Neural progenitor cell (in vitro differentiated cells): ENCODE results near the gene MMP25. TPM values are rescaled to one million over a fixed set of nuclear protein-coding genes. Genes with fewer than 3 reads are reported as not detected.
"Not testable (repeated sequence)": the region's sequence is repeated elsewhere in the genome, so short reads cannot be mapped to it uniquely, and the experiment has no call there.

ENCODE experiments used
- DNase-seq: peaks from one replicate; pipeline ENCODE4 v3.0.0-alpha.2; 2016; ENCODE audit warnings: low spot score
- H2AFZ ChIP-seq: fragments of 200-600 bp; sonication (generic); replicated peaks from 2 replicates; pipeline ENCODE4 v1.6.1; 2016; ENCODE audit warnings: antibody characterized with exemption
- H3F3A ChIP-seq: fragments of 200-600 bp; sonication (generic); 2 replicates; pipeline ENCODE4 v1.6.1; 2016; ENCODE audit warnings: antibody characterized with exemption, low read depth
- H3K27ac ChIP-seq: fragments of 200-600 bp; sonication (generic); 2 replicates; pipeline ENCODE4 v1.5.1; 2016; ENCODE audit warnings: mild to moderate bottlenecking
- H3K27me3 ChIP-seq: fragments of 200-600 bp; sonication (generic); 2 replicates; pipeline ENCODE4 v1.6.1; 2016; ENCODE audit warnings: mild to moderate bottlenecking, moderate library complexity
- H3K36me3 ChIP-seq: fragments of 200-600 bp; sonication (generic); 2 replicates; pipeline ENCODE4 v1.5.1; 2016
- H3K4me1 ChIP-seq: fragments of 200-600 bp; sonication (generic); 2 replicates; pipeline ENCODE4 v1.6.1; 2016; ENCODE audit warnings: mixed run types
- H3K4me2 ChIP-seq: fragments of 200-600 bp; sonication (generic); 2 replicates; pipeline ENCODE4 v1.6.1; 2016
- H3K4me3 ChIP-seq: fragments of 200-600 bp; sonication (generic); 2 replicates; pipeline ENCODE4 v1.5.1; 2016
- H3K79me2 ChIP-seq: fragments of 200-600 bp; sonication (generic); 2 replicates; pipeline ENCODE4 v1.6.1; 2016; ENCODE audit warnings: low read depth
- H3K9ac ChIP-seq: fragments of 200-600 bp; sonication (generic); 2 replicates; pipeline ENCODE4 v1.6.1; 2016
- H3K9me3 ChIP-seq: fragments of 200-600 bp; sonication (generic); 2 replicates; pipeline ENCODE4 v1.5.1; 2016; ENCODE audit warnings: low read depth
- H4K20me1 ChIP-seq: fragments of 200-600 bp; sonication (generic); 2 replicates; pipeline ENCODE4 v1.6.1; 2016; ENCODE audit warnings: low read depth
- H3K27ac Mint-ChIP-seq: 3 replicates; pipeline ENCODE4 v1.8.0; 2021; ENCODE audit warnings: mixed read lengths
- H3K27me3 Mint-ChIP-seq: 2 replicates; pipeline ENCODE4 v1.8.0; 2022; ENCODE audit warnings: low read depth, mild to moderate bottlenecking, inconsistent platforms, moderate library complexity, mixed read lengths; ENCODE audit not compliant: insufficient read depth
- H3K36me3 Mint-ChIP-seq: 3 replicates; pipeline ENCODE4 v1.8.0; 2021; ENCODE audit warnings: mixed read lengths
- H3K4me1 Mint-ChIP-seq: 3 replicates; pipeline ENCODE4 v1.8.0; 2021; ENCODE audit warnings: mixed read lengths
- H3K4me3 Mint-ChIP-seq: 3 replicates; pipeline ENCODE4 v1.8.0; 2021; ENCODE audit warnings: mild to moderate bottlenecking, moderate library complexity, mixed read lengths
- H3K9me3 Mint-ChIP-seq: 3 replicates; pipeline ENCODE4 v1.8.0; 2020; ENCODE audit warnings: mixed read lengths
- EZH2 ChIP-seq: fragments of 200-600 bp; sonication (generic); IDR thresholded peaks from 2 replicates; pipeline ENCODE4 v1.6.1; 2017; ENCODE audit warnings: antibody characterized with exemption, mild to moderate bottlenecking, moderate library complexity
- EZH2phosphoT487 ChIP-seq: fragments of 200-600 bp; sonication (generic); IDR thresholded peaks from 2 replicates; pipeline ENCODE4 v1.6.1; 2017; ENCODE audit warnings: antibody characterized with exemption
- total RNA-seq: library from RNA; depleted of rRNA; stranded (reverse); fragments of >200 nt; gene quantifications from 2 replicates; pipeline ENCODE4 v1.2.3, GENCODE V29; 2015; ENCODE audit warnings: low replicate concordance
- TF ChIP-seq, protein P1 (sequence below): fragments of 200-600 bp; sonication (generic); IDR thresholded peaks from 2 replicates; pipeline ENCODE4 v1.5.1; 2017; ENCODE audit warnings: antibody characterized with exemption, mild to moderate bottlenecking

Gene MMP25
- total RNA-seq, 1 donor from 2014 or later: 0.58 TPM

- H2AFZ ChIP-seq: no peak overlapping the region
- H3K9ac ChIP-seq: no peak overlapping the region
- no peak for DNase-seq
- no peak overlapping the region for H3K27ac Mint-ChIP-seq
- H3K27ac ChIP-seq: no peak overlapping the region
- peaks cover 5% of the 10 kb centered on the region for H3F3A ChIP-seq
- H3K9me3 ChIP-seq: no peaks in the 10 kb centered on the region
- TF ChIP-seq EZH2phosphoT487 (no peak), EZH2 (no peak)
- TF ChIP-seq, protein P1, sequence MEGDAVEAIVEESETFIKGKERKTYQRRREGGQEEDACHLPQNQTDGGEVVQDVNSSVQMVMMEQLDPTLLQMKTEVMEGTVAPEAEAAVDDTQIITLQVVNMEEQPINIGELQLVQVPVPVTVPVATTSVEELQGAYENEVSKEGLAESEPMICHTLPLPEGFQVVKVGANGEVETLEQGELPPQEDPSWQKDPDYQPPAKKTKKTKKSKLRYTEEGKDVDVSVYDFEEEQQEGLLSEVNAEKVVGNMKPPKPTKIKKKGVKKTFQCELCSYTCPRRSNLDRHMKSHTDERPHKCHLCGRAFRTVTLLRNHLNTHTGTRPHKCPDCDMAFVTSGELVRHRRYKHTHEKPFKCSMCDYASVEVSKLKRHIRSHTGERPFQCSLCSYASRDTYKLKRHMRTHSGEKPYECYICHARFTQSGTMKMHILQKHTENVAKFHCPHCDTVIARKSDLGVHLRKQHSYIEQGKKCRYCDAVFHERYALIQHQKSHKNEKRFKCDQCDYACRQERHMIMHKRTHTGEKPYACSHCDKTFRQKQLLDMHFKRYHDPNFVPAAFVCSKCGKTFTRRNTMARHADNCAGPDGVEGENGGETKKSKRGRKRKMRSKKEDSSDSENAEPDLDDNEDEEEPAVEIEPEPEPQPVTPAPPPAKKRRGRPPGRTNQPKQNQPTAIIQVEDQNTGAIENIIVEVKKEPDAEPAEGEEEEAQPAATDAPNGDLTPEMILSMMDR: no peak
- H3K27me3 Mint-ChIP-seq: peaks cover 12% of the 10 kb centered on the region
- H3K79me2 ChIP-seq: no peaks in the 10 kb centered on the region
- no peaks in the 10 kb centered on the region for H3K36me3 ChIP-seq
- H3K36me3 Mint-ChIP-seq: peaks cover 5% of the 10 kb centered on the region
- H3K9me3 Mint-ChIP-seq: no peaks in the 10 kb centered on the region
- peaks cover 42% of the 10 kb centered on the region for H3K27me3 ChIP-seq
- H3K4me1 Mint-ChIP-seq: peaks cover 12% of the 10 kb centered on the region
- peaks cover 16% of the 10 kb centered on the region for H4K20me1 ChIP-seq
- H3K4me1 ChIP-seq: peaks cover 4% of the 10 kb centered on the region
- no peak overlapping the region for H3K4me2 ChIP-seq
- no peak overlapping the region for H3K4me3 ChIP-seq
- H3K4me3 Mint-ChIP-seq: peak overlapping the region; percentile 58
These were observed 8.8 kb downstream of the MMP25 start for GRCh38 chr16:3054965-3055733.

GRCh38 chr16:3055734-3056115 is 9.4 kb downstream of the MMP25 start:
- H3K4me3 Mint-ChIP-seq, H3K36me3 Mint-ChIP-seq, H3K4me1 ChIP-seq, H3K36me3 ChIP-seq, H3F3A ChIP-seq, H3K27ac Mint-ChIP-seq, H2AFZ ChIP-seq, H3K9ac ChIP-seq, DNase-seq, H3K4me2 ChIP-seq, H3K9me3 Mint-ChIP-seq, H3K9me3 ChIP-seq, H3K4me3 ChIP-seq, H3K79me2 ChIP-seq, H3K27ac ChIP-seq: not testable (repeated sequence)
- Mint-ChIP-seq H3K4me1 (peaks cover 13% of the 10 kb centered on the region), H3K27me3 (peaks cover 14% of the 10 kb centered on the region)
- Histone ChIP-seq H4K20me1 (peaks cover 16% of the 10 kb centered on the region), H3K27me3 (peaks cover 42% of the 10 kb centered on the region)

- no peak for DNase-seq
- TF ChIP-seq EZH2phosphoT487 (no peak), EZH2 (no peak)
- TF ChIP-seq, protein P1: no peak
These were observed 10.2 kb downstream of the MMP25 start for GRCh38 chr16:3056336-3057180.

More at GRCh38 chr16:3056336-3057180, 10.2 kb downstream of the MMP25 start:
- Histone ChIP-seq H3K9me3 (no peaks in the 10 kb centered on the region), H3F3A (peaks cover 5% of the 10 kb centered on the region), H3K4me1 (peaks cover 4% of the 10 kb centered on the region), H2AFZ (no peak overlapping the region), H3K4me3 (no peak overlapping the region), H3K27ac (no peak overlapping the region), H4K20me1 (peaks cover 16% of the 10 kb centered on the region), H3K36me3 (no peaks in the 10 kb centered on the region), H3K79me2 (no peaks in the 10 kb centered on the region), H3K9ac (no peak overlapping the region), H3K4me2 (no peak overlapping the region), H3K27me3 (peaks cover 45% of the 10 kb centered on the region)
- Mint-ChIP-seq H3K27ac (no peak overlapping the region), H3K36me3 (peaks cover 5% of the 10 kb centered on the region), H3K4me3 (no peak overlapping the region), H3K9me3 (no peaks in the 10 kb centered on the region), H3K4me1 (peaks cover 13% of the 10 kb centered on the region), H3K27me3 (peaks cover 10% of the 10 kb centered on the region)
